Measurements from ENCODE around the gene IGF2BP1. TPM values are rescaled to one million over a fixed set of nuclear protein-coding genes. Genes with fewer than 3 reads are reported as not detected.
A peak's percentile ranks its signal among the peaks of the same experiment; 100 is the strongest.
"Not testable (repeated sequence)": the region's sequence is repeated elsewhere in the genome, so short reads cannot be mapped to it uniquely, and the experiment has no call there.

Gene IGF2BP1
- total RNA-seq, 1 experiment from 2014 or later = 1.3 TPM

DNA sequence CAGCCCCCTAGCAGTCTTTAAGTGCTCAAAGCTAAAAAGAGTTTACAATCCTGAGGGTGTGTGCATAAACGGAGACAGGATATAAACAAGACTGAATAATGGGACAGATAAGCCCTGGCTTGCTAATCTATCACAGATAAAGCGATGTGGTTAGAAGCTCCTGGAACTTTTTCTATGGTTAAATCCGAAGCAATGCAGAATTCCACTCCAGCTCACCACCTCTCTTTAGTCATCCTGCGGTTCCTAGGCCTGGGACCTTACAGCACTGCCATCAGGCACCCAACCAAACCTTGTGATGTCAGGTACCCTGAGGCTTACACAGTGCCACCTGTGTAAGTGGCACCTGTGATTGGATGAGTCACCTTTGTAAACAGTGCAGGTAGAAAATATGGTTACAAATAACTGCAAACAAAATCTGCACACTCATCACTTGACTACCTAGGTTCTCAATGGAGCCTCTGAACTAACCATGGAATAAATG lies 103.9 kb downstream of the IGF2BP1 start:
- Histone ChIP-seq H3K4me2 (ENCODE audit: low read length) (peak overlapping the region; percentile 75), H2AFZ (ENCODE audit: low read length) (no peak overlapping the region)
- POLR2A ChIA-PET (ENCODE audit: unreplicated experiment) = interaction anchor here (0.6 to 0.7 kb wide), 2 partner anchors 23 to 407 kb away, joined by 4 to 10 read pairs; no protein-coding TSS in a partner anchor

GRCh38 chr17:49103360-49103759 lies 106.2 kb downstream of the IGF2BP1 start:
- BruUV-seq (replicated peaks); H3F3A ChIP-seq (ENCODE audit: low read length, unreplicated experiment); H3K9me2 ChIP-seq (replicated peaks; ENCODE audit: low read length); CTCF ChIA-PET; H3K9me3 ChIP-seq (ENCODE audit: low read length); H3K4me3 ChIP-seq (ENCODE audit: low read length); H2AFZ ChIP-seq (ENCODE audit: low read length); ATAC-seq; POLR2A ChIA-PET (ENCODE audit: unreplicated experiment); H3K27ac ChIP-seq (ENCODE audit: low read length); H3K27me3 ChIP-seq (ENCODE audit: low read length); intact Hi-C loops (cut with micrococcal nuclease); H3K4me2 ChIP-seq (ENCODE audit: low read length); H3K36me3 ChIP-seq (ENCODE audit: low read depth, low read length); DNase-seq; H3K9ac ChIP-seq (ENCODE audit: low read length); H3K79me2 ChIP-seq (ENCODE audit: low read length); H4K20me1 ChIP-seq (ENCODE audit: low read length): not testable (repeated sequence)
- peaks cover 40% of the 10 kb centered on the region for H3K4me1 ChIP-seq (ENCODE audit: insufficient read depth, low read length)

More for the DNA sequence above, 103.9 kb downstream of the IGF2BP1 start:
- H3K79me2 ChIP-seq (ENCODE audit: low read length) = no peaks in the 10 kb centered on the region
- peak overlapping the region; percentile 96 for H3K27ac ChIP-seq (ENCODE audit: low read length)
- H3F3A ChIP-seq (ENCODE audit: low read length, unreplicated experiment) = peaks cover 9% of the 10 kb centered on the region
- peak; percentile 84 for ATAC-seq
- H3K4me1 ChIP-seq (ENCODE audit: insufficient read depth, low read length) = peaks cover 20% of the 10 kb centered on the region
- DNase-seq = peak; percentile 99
- peak overlapping the region; percentile 36; the same call in 1 of the 2 replicates for H3K4me3 ChIP-seq (ENCODE audit: low read length)
- peak overlapping the region; percentile 76 for H3K9ac ChIP-seq (ENCODE audit: low read length)
- intact Hi-C loops (cut with micrococcal nuclease) = no loop called here
- no peak for TF ChIP-seq EZH2 (IDR thresholded peaks at IDR 0.05; ENCODE audit: low read length, unreplicated experiment)
- no peak for TF ChIP-seq EZH2phosphoT487 (IDR thresholded peaks at IDR 0.05; ENCODE audit: borderline replicate concordance, low read length)
- TF ChIP-seq, protein P1, sequence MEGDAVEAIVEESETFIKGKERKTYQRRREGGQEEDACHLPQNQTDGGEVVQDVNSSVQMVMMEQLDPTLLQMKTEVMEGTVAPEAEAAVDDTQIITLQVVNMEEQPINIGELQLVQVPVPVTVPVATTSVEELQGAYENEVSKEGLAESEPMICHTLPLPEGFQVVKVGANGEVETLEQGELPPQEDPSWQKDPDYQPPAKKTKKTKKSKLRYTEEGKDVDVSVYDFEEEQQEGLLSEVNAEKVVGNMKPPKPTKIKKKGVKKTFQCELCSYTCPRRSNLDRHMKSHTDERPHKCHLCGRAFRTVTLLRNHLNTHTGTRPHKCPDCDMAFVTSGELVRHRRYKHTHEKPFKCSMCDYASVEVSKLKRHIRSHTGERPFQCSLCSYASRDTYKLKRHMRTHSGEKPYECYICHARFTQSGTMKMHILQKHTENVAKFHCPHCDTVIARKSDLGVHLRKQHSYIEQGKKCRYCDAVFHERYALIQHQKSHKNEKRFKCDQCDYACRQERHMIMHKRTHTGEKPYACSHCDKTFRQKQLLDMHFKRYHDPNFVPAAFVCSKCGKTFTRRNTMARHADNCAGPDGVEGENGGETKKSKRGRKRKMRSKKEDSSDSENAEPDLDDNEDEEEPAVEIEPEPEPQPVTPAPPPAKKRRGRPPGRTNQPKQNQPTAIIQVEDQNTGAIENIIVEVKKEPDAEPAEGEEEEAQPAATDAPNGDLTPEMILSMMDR (conservative IDR thresholded peaks at IDR 0.05; ENCODE audit: low read depth, low read length) = no peak
- no peaks in the 10 kb centered on the region for H4K20me1 ChIP-seq (ENCODE audit: low read length)
- no peaks in the 10 kb centered on the region for H3K9me3 ChIP-seq (ENCODE audit: low read length)
- H3K27me3 ChIP-seq (ENCODE audit: low read length) = no peaks in the 10 kb centered on the region
- CTCF ChIA-PET = interaction anchor here (0.6 to 1.5 kb wide), 2 partner anchors 20 to 65 kb away, joined by 4 to 7 read pairs; no protein-coding TSS in a partner anchor
- no peaks in the 10 kb centered on the region for H3K9me2 ChIP-seq (replicated peaks; ENCODE audit: low read length)
- no peaks in the 10 kb centered on the region for H3K36me3 ChIP-seq (ENCODE audit: low read depth, low read length)
- BruUV-seq (replicated peaks) = no TSS peak

- H4K20me1 ChIP-seq (ENCODE audit: low read length) = no peaks in the 10 kb centered on the region
- intact Hi-C loops (cut with micrococcal nuclease) = no loop called here
- H3F3A ChIP-seq (ENCODE audit: low read length, unreplicated experiment) = peaks cover 9% of the 10 kb centered on the region
- no peaks in the 10 kb centered on the region for H3K36me3 ChIP-seq (ENCODE audit: low read depth, low read length)
- TF ChIP-seq, protein P1 (conservative IDR thresholded peaks at IDR 0.05; ENCODE audit: low read depth, low read length) = no peak
- no peak for TF ChIP-seq EZH2phosphoT487 (IDR thresholded peaks at IDR 0.05; ENCODE audit: borderline replicate concordance, low read length)
- TF ChIP-seq EZH2 (IDR thresholded peaks at IDR 0.05; ENCODE audit: low read length, unreplicated experiment) = no peak
- no peaks in the 10 kb centered on the region for H3K9me3 ChIP-seq (ENCODE audit: low read length)
- CTCF ChIA-PET = no interaction called here
- H3K27me3 ChIP-seq (ENCODE audit: low read length) = no peaks in the 10 kb centered on the region
- ATAC-seq (no peak), DNase-seq (no peak)
- no TSS peak for BruUV-seq (replicated peaks)
- no peak overlapping the region for H3K4me2 ChIP-seq (ENCODE audit: low read length)
- H3K79me2 ChIP-seq (ENCODE audit: low read length) = no peaks in the 10 kb centered on the region
- H2AFZ ChIP-seq (ENCODE audit: low read length) = no peak overlapping the region
- no peak overlapping the region for H3K9ac ChIP-seq (ENCODE audit: low read length)
- peaks cover 47% of the 10 kb centered on the region for H3K4me1 ChIP-seq (ENCODE audit: insufficient read depth, low read length)
- no peak overlapping the region for H3K4me3 ChIP-seq (ENCODE audit: low read length)
- H3K9me2 ChIP-seq (replicated peaks; ENCODE audit: low read length) = no peaks in the 10 kb centered on the region
- no peak overlapping the region for H3K27ac ChIP-seq (ENCODE audit: low read length)
- POLR2A ChIA-PET (ENCODE audit: unreplicated experiment) = no interaction called here
Observed at GRCh38 chr17:49104511-49105074, 107.4 kb downstream of the IGF2BP1 start.

Other genes with a start within 250 kb of the IGF2BP1 start
- gene TTLL6, start 180.2 kb upstream of the IGF2BP1 start, total RNA-seq (2014; rRNA removed) = 0.29 and 0.40 TPM in 2 replicates
- gene CALCOCO2, start 166.3 kb upstream of the IGF2BP1 start, total RNA-seq (2014; rRNA removed) = 47.2 and 49.4 TPM in 2 replicates
- 192 and 265 TPM in 2 replicates for gene ATP5MC1, start 104.6 kb upstream of the IGF2BP1 start, total RNA-seq (2014; rRNA removed)
- gene UBE2Z, start 89.0 kb upstream of the IGF2BP1 start, total RNA-seq (2014; rRNA removed) = 131 and 144 TPM in 2 replicates
- gene SNF8, start 52.5 kb upstream of the IGF2BP1 start, total RNA-seq (2014; rRNA removed) = 278 TPM in 2 replicates
- gene GIP, start 28.8 kb upstream of the IGF2BP1 start, total RNA-seq (2014; rRNA removed) = not detected in 2 replicates
- gene B4GALNT2, start 135.4 kb downstream of the IGF2BP1 start, total RNA-seq (2014; rRNA removed) = 0.06 and 0.29 TPM in 2 replicates
- 0.40 TPM in 1 of 2 replicates, not detected in the other for gene GNGT2, start 213.2 kb downstream of the IGF2BP1 start, total RNA-seq (2014; rRNA removed)
- not detected in 2 replicates for gene ABI3, start 213.3 kb downstream of the IGF2BP1 start, total RNA-seq (2014; rRNA removed)
- 1.1 and 1.7 TPM in 2 replicates for gene PHOSPHO1, start 233.4 kb downstream of the IGF2BP1 start, total RNA-seq (2014; rRNA removed)